Smooth muscle cell (in vitro differentiated cells): Measurements from ENCODE around the gene NLGN1. TPM values are rescaled to one million over a fixed set of nuclear protein-coding genes. Genes with fewer than 3 reads are reported as not detected.

ENCODE experiments used
- DNase-seq: peaks from one replicate; lab custom pipeline; 2025; ENCODE audit not compliant: unreplicated experiment; lab: John Stamatoyannopoulos, UW
- H2AFZ ChIP-seq: fragments of 200-600 bp; sonication (generic); 2 replicates; pipeline ENCODE4 v1.6.0; 2016; ENCODE audit warnings: antibody characterized with exemption, low read depth, mild to moderate bottlenecking
- H3F3A ChIP-seq: fragments of 200-600 bp; sonication (generic); 2 replicates; pipeline ENCODE4 v1.6.0; 2017; ENCODE audit warnings: antibody characterized with exemption, low read depth
- H3K27ac ChIP-seq: fragments of 200-600 bp; sonication (generic); 2 replicates; pipeline ENCODE4 v1.5.1; 2016; ENCODE audit warnings: low read depth, mild to moderate bottlenecking
- H3K27me3 ChIP-seq: fragments of 200-600 bp; sonication (generic); 2 replicates; pipeline ENCODE4 v1.6.1; 2016; ENCODE audit warnings: low read depth, mild to moderate bottlenecking
- H3K36me3 ChIP-seq: fragments of 200-600 bp; sonication (generic); 2 replicates; pipeline ENCODE4 v1.5.1; 2016; ENCODE audit warnings: low read depth
- H3K4me1 ChIP-seq: fragments of 200-600 bp; sonication (generic); 2 replicates; pipeline ENCODE4 v1.5.1; 2016; ENCODE audit warnings: low read depth
- H3K4me2 ChIP-seq: fragments of 200-600 bp; sonication (generic); 2 replicates; pipeline ENCODE4 v1.6.0; 2016; ENCODE audit warnings: mild to moderate bottlenecking
- H3K4me3 ChIP-seq: fragments of 200-600 bp; sonication (generic); 2 replicates; pipeline ENCODE4 v1.5.1; 2016; ENCODE audit warnings: mild to moderate bottlenecking
- H3K79me2 ChIP-seq: fragments of 200-600 bp; sonication (generic); 2 replicates; pipeline ENCODE4 v1.6.0; 2016; ENCODE audit warnings: low read depth, mild to moderate bottlenecking
- H3K9ac ChIP-seq: fragments of 200-600 bp; sonication (generic); 2 replicates; pipeline ENCODE4 v1.6.0; 2016; ENCODE audit warnings: low read depth
- H3K9me3 ChIP-seq: fragments of 200-600 bp; sonication (generic); replicated peaks from 2 replicates; pipeline ENCODE4 v1.5.1; 2016; ENCODE audit warnings: low read depth
- H4K20me1 ChIP-seq: fragments of 200-600 bp; sonication (generic); 2 replicates; pipeline ENCODE4 v1.6.0; 2016; ENCODE audit warnings: low read depth
- CTCF ChIP-seq: fragments of 200-600 bp; sonication (generic); IDR thresholded peaks from 2 replicates; pipeline ENCODE4 v1.5.1; 2017; ENCODE audit warnings: borderline replicate concordance, mild to moderate bottlenecking, antibody characterized with exemption; ENCODE audit not compliant: insufficient read depth, poor library complexity, severe bottlenecking
- WGBS: methylation state at CpG from one replicate; pipeline ENCODE4 v1.1.7; 2016; ENCODE audit warnings: low lambda C conversion rate; 5-methylcytosine and 5-hydroxymethylcytosine counted together
- polyA plus RNA-seq: library from polyadenylated mRNA; unstranded; fragments of >200 nt; fragmentation: Nextera tagmentation; extraction: Ambion mirVana; gene quantifications from 2 replicates; pipeline ENCODE4 v1.2.1, GENCODE V29; 2016
- total RNA-seq: library from RNA; depleted of rRNA; stranded (reverse); fragments of >200 nt; gene quantifications from 2 replicates; pipeline ENCODE4 v1.2.3, GENCODE V29; 2014

The NLGN1 gene
- total and polyA plus RNA-seq, 2 experiments from 2014 or later = 0.04 TPM; not detected in 1

- no peaks in the 10 kb centered on the region for H3F3A ChIP-seq
- H3K79me2 ChIP-seq = no peaks in the 10 kb centered on the region
- H3K9me3 ChIP-seq = no peaks in the 10 kb centered on the region
Measured at GRCh38 chr3:174294616-174295015, 897.1 kb downstream of the NLGN1 start.

GRCh38 chr3:174295306-174296092 is 898.0 kb downstream of the NLGN1 start:
- no peaks in the 10 kb centered on the region for H3F3A ChIP-seq
- no peaks in the 10 kb centered on the region for H3K4me1 ChIP-seq
- H3K36me3 ChIP-seq = no peaks in the 10 kb centered on the region
- DNase-seq = no peak
- H3K9ac ChIP-seq = no peak overlapping the region
- H3K4me2 ChIP-seq = no peak overlapping the region
- H3K4me3 ChIP-seq = no peak overlapping the region
- H3K27ac ChIP-seq = no peak overlapping the region
- WGBS = 65% methylated on average over 7 of the region's 7 CpGs
- no peaks in the 10 kb centered on the region for H3K27me3 ChIP-seq
- H3K79me2 ChIP-seq = no peaks in the 10 kb centered on the region
- H3K9me3 ChIP-seq = no peaks in the 10 kb centered on the region
- H4K20me1 ChIP-seq = no peaks in the 10 kb centered on the region
- H2AFZ ChIP-seq = no peak overlapping the region
- no peak for TF ChIP-seq CTCF

More at GRCh38 chr3:174294616-174295015, 897.1 kb downstream of the NLGN1 start:
- H3K4me1 ChIP-seq = no peaks in the 10 kb centered on the region
- H3K4me2 ChIP-seq = no peak overlapping the region
- no peaks in the 10 kb centered on the region for H4K20me1 ChIP-seq
- H3K36me3 ChIP-seq = no peaks in the 10 kb centered on the region
- no peak for TF ChIP-seq CTCF
- no peaks in the 10 kb centered on the region for H3K27me3 ChIP-seq
- H3K4me3 ChIP-seq = no peak overlapping the region
- no peak overlapping the region for H2AFZ ChIP-seq
- H3K9ac ChIP-seq = no peak overlapping the region
- DNase-seq = no peak
- H3K27ac ChIP-seq = no peak overlapping the region

- Histone ChIP-seq H3K4me1 (no peaks in the 10 kb centered on the region), H3K27ac (no peak overlapping the region), H3K4me3 (no peak overlapping the region), H3K79me2 (no peaks in the 10 kb centered on the region), H2AFZ (no peak overlapping the region), H3K4me2 (no peak overlapping the region), H3K27me3 (no peaks in the 10 kb centered on the region), H4K20me1 (no peaks in the 10 kb centered on the region), H3K36me3 (no peaks in the 10 kb centered on the region), H3K9me3 (no peaks in the 10 kb centered on the region), H3K9ac (no peak overlapping the region), H3F3A (no peaks in the 10 kb centered on the region)
- 93% methylated on average over 1 of the region's 1 CpG for WGBS
- no peak for DNase-seq
- TF ChIP-seq CTCF = no peak
Measured at GRCh38 chr3:174302746-174303315, 905.3 kb downstream of the NLGN1 start.
